OCI-LY3 (cell line): ENCODE results near the gene TPM4.
A peak's percentile ranks its signal among the peaks of the same experiment; 100 is the strongest.
"Not testable (repeated sequence)": the region's sequence is repeated elsewhere in the genome, so short reads cannot be mapped to it uniquely, and the experiment has no call there.

Experiments
- H2AFZ ChIP-seq: fragments of 200-600, 300-600 bp; shearing (Covaris generic); 2 replicates; pipeline ENCODE4 v1.6.0; 2014; ENCODE audit warnings: antibody characterized with exemption, low read depth, low read length
- H3K27ac ChIP-seq: fragments of 200-600, 300-600 bp; sonication (generic); 2 replicates; pipeline ENCODE4 v1.5.1; 2014; ENCODE audit warnings: mild to moderate bottlenecking, low read length, moderate library complexity, mixed read lengths
- H3K27me3 ChIP-seq: fragments of 200-600, 300-600 bp; sonication (generic); 2 replicates; pipeline ENCODE4 v1.6.1; 2014; ENCODE audit warnings: low read depth, low read length, mixed read lengths
- H3K36me3 ChIP-seq: fragments of 200-600, 300-600 bp; sonication (generic); replicated peaks from 2 replicates; pipeline ENCODE3; 2014; ENCODE audit warnings: low read depth, low read length, mixed read lengths
- H3K4me1 ChIP-seq: fragments of 300-600, 200-600 bp; sonication (generic); 2 replicates; pipeline ENCODE4 v1.6.1; 2014; ENCODE audit warnings: low read length, mixed read lengths
- H3K4me2 ChIP-seq: fragments of 200-600, 300-600 bp; sonication (generic); 2 replicates; pipeline ENCODE4 v1.6.1; 2014; ENCODE audit warnings: low read length, mixed read lengths
- H3K4me3 ChIP-seq: fragments of 300-600, 200-600 bp; sonication (generic); 2 replicates; pipeline ENCODE4 v1.5.1; 2014; ENCODE audit warnings: antibody characterized with exemption, mild to moderate bottlenecking, low read length, moderate library complexity
- H3K79me2 ChIP-seq: fragments of 300-600, 200-600 bp; shearing (Covaris generic); 2 replicates; pipeline ENCODE4 v1.6.1; 2014; ENCODE audit warnings: mild to moderate bottlenecking, low read length, mixed read lengths
- H3K9ac ChIP-seq: fragments of 300-600, 200-600 bp; shearing (Covaris generic); 2 replicates; pipeline ENCODE4 v1.6.0; 2014; ENCODE audit warnings: mild to moderate bottlenecking, low read length, moderate library complexity
- H3K9me3 ChIP-seq: fragments of 200-600, 300-600 bp; shearing (Covaris generic); 2 replicates; pipeline ENCODE4 v1.6.1; 2014; ENCODE audit warnings: low read length, mixed read lengths; ENCODE audit not compliant: insufficient read depth
- H4K20me1 ChIP-seq: fragments of 200-600, 300-600 bp; sonication (generic); 2 replicates; pipeline ENCODE4 v1.6.1; 2016; ENCODE audit warnings: low read length, mixed read lengths; ENCODE audit not compliant: insufficient read depth
- CTCF ChIP-seq: fragments of 200-600, 300-600 bp; sonication (generic); IDR thresholded peaks from 2 replicates; pipeline ENCODE4 v1.5.1; 2014; ENCODE audit warnings: antibody characterized with exemption, low read length, low read depth
- EZH2phosphoT487 ChIP-seq: fragments of 200-600 bp; shearing (Covaris generic); IDR thresholded peaks from 2 replicates; pipeline ENCODE4 v1.6.1; 2018; ENCODE audit warnings: antibody characterized with exemption, mixed run types, low read depth

The TPM4 gene

GRCh38 chr19:16117594-16118033 lies 41.3 kb downstream of the TPM4 start:
- peak overlapping the region; percentile 62 for H3K4me3 ChIP-seq
- no peaks in the 10 kb centered on the region for H3K9me3 ChIP-seq
- peaks cover 83% of the 10 kb centered on the region for H3K4me1 ChIP-seq
- H3K27me3 ChIP-seq, result no peaks in the 10 kb centered on the region
- H3K4me2 ChIP-seq, result peak overlapping the region; percentile 88
- peaks cover 62% of the 10 kb centered on the region for H3K36me3 ChIP-seq
- peak overlapping the region; percentile 98 for H3K27ac ChIP-seq
- no peak overlapping the region for H2AFZ ChIP-seq
- H4K20me1 ChIP-seq, result 0 out of 2 replicates have a peak, but pooled peaks cover 2% of the 10 kb centered on the region
- H3K9ac ChIP-seq, result peak overlapping the region; percentile 97
- TF ChIP-seq CTCF (peak; percentile 80), EZH2phosphoT487 (no peak)
- H3K79me2 ChIP-seq, result peaks cover 85% of the 10 kb centered on the region

- Histone ChIP-seq H3K27ac (peak overlapping the region; percentile 98), H3K4me2 (peak overlapping the region; percentile 88), H2AFZ (no peak overlapping the region), H3K27me3 (no peaks in the 10 kb centered on the region), H3K4me3 (peak overlapping the region; percentile 62), H3K9ac (peak overlapping the region; percentile 97), H3K4me1 (peaks cover 74% of the 10 kb centered on the region), H4K20me1 (no peaks in the 10 kb centered on the region), H3K79me2 (peaks cover 83% of the 10 kb centered on the region), H3K9me3 (no peaks in the 10 kb centered on the region), H3K36me3 (peaks cover 62% of the 10 kb centered on the region)
- TF ChIP-seq CTCF, result no peak
- no peak for TF ChIP-seq EZH2phosphoT487
These were observed 42.3 kb downstream of the TPM4 start for GRCh38 chr19:16118489-16119033.

- H3K4me2 ChIP-seq, result peak overlapping the region; percentile 65
- H3K27me3 ChIP-seq, H3K9me3 ChIP-seq, H2AFZ ChIP-seq, H4K20me1 ChIP-seq: not testable (repeated sequence)
- H3K4me1 ChIP-seq, result peaks cover 69% of the 10 kb centered on the region
- peaks cover 83% of the 10 kb centered on the region for H3K79me2 ChIP-seq
- peaks cover 65% of the 10 kb centered on the region for H3K36me3 ChIP-seq
- peak overlapping the region; percentile 75 for H3K9ac ChIP-seq
- H3K4me3 ChIP-seq, result peak overlapping the region; percentile 41
- peak overlapping the region; percentile 98 for H3K27ac ChIP-seq
These were observed 43.0 kb downstream of the TPM4 start for GRCh38 chr19:16119075-16119857.

GRCh38 chr19:16121141-16121540 lies 44.8 kb downstream of the TPM4 start:
- Histone ChIP-seq H3K4me2 (peak overlapping the region; percentile 1; the same call in 1 of the 2 replicates), H2AFZ (no peak overlapping the region), H3K4me1 (peaks cover 52% of the 10 kb centered on the region), H3K36me3 (peaks cover 72% of the 10 kb centered on the region), H3K27ac (peak overlapping the region; percentile 98), H3K79me2 (peaks cover 73% of the 10 kb centered on the region), H4K20me1 (no peaks in the 10 kb centered on the region), H3K27me3 (no peaks in the 10 kb centered on the region), H3K4me3 (no peak overlapping the region), H3K9me3 (no peaks in the 10 kb centered on the region), H3K9ac (no peak overlapping the region; the same call in 1 of the 2 replicates)
- TF ChIP-seq CTCF, result no peak
- no peak for TF ChIP-seq EZH2phosphoT487
